Measurements from ENCODE around the gene DOCK2. TPM values are rescaled to one million over a fixed set of nuclear protein-coding genes. Genes with fewer than 3 reads are reported as not detected.

The DOCK2 gene
- total and polyA plus RNA-seq, 2 donors (not counting 1 experiment from before 2014, with no cell fraction given) = 1.1 to 8.9 TPM

DNA sequence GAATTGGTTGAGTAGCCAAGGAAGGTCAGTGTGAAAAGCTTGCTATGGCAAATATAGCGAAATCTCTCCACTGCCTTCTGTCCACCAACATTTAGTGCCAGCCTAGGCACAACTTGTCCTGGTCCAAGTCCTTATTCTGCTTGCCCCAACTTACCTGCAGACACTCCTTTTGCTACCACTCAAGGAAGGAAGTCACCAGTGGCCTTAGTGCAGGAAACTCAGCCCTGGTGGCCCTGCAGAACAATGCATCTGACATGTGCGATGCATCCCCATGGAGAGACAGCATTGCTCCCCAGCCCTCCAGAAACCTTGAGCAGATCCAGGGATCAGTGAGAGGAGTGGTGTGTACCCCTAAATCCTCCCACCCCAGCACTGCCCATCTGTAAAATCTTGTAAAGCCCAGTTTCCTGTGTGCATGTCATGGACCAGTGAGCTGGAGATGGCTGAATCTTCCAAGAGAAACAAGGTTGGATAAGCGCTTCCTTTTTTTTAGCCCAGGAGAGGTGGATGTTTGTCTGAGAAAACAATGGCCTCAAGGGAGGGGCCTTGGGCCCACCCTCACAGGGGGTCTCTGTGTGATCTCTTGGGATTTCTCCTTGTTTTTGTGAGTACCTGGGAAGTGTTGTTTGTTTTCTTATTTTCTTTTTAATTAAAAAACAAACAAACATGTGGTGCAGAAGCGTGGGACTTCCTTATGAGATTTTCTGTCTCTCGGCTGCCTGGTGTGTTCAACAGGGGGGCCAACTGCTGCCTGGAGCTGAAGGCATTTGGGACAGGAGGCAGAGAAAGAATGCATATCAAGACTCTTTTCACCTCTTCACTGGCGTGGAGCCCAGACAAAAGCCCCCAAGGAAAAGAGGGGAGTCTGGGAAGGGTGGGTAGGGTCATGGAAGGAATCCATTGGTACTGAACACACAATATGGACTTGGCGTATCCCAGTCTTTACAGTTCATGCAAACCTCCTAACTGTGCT lies 472.3 kb downstream of the DOCK2 start:
- Histone ChIP-seq H3K36me3 (ENCODE audit: control insufficient read depth, insufficient read depth, low read length) (no peaks in the 10 kb centered on the region), H3K4me3 (replicated peaks in 1 of 4; ENCODE audit: control extremely low read depth in 1 of 4, insufficient read depth in 1 of 4, low read depth in 3 of 4, low read length in 4 of 4) (no peak overlapping the region)

DNA sequence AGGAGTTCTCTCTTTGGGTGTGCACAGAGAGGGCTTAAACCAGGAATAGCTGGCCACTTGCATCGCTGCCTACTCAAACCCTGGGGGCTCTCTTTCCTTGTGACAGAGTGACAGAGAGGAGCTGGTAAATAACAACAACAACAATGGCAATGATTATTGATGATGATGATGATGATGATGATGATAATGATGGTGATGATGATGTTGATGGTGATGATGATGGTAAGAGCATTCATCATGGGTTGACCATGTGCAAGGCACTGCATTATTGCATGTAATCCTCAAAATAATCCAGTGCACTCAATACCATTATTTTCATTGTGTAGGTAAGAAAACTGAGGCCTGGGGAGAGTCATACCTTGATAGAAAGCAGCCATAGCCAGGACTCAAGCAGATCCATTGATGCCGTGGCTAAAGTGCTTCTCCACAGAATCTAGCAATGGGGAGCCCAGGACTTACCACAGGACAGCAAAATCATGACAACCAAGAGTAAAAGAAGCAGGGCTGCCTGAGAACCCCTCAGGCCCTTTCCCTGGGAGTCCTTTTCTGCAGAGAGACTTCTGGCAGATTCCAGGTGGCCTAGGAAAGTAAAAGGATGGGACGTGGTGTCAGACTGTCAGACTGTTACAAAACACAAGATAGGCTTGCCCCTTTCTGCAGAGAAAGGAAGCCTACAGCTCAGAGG lies 473.5 kb downstream of the DOCK2 start:
- H4K20me1 ChIP-seq (ENCODE audit: control insufficient read depth, extremely low read depth, insufficient read depth, low read length) = no peaks in the 10 kb centered on the region
- H3K4me2 ChIP-seq (ENCODE audit: extremely low read depth, insufficient read depth, low read length) = no peak overlapping the region
- H3K79me2 ChIP-seq (ENCODE audit: control insufficient read depth, insufficient read depth, low read length) = no peaks in the 10 kb centered on the region
- H3K27ac ChIP-seq (ENCODE audit: insufficient read depth, low read length) = no peak overlapping the region
- H3K36me3 ChIP-seq (ENCODE audit: control insufficient read depth, insufficient read depth, low read length) = no peaks in the 10 kb centered on the region
- no peaks in the 10 kb centered on the region for H3K27me3 ChIP-seq (ENCODE audit: control insufficient read depth, insufficient read depth, low read length)
- H3K4me1 ChIP-seq (ENCODE audit: control insufficient read depth, extremely low read depth, insufficient read depth, low read length) = no peaks in the 10 kb centered on the region
- no peak overlapping the region for H2AFZ ChIP-seq (ENCODE audit: low read length)
- DNase-seq (ENCODE audit: low read depth in 2 of 2) = no peak
- TF ChIP-seq EZH2 (IDR thresholded peaks at IDR 0.05; ENCODE audit: low read length, missing control alignments) = no peak
- TF ChIP-seq, protein P1, sequence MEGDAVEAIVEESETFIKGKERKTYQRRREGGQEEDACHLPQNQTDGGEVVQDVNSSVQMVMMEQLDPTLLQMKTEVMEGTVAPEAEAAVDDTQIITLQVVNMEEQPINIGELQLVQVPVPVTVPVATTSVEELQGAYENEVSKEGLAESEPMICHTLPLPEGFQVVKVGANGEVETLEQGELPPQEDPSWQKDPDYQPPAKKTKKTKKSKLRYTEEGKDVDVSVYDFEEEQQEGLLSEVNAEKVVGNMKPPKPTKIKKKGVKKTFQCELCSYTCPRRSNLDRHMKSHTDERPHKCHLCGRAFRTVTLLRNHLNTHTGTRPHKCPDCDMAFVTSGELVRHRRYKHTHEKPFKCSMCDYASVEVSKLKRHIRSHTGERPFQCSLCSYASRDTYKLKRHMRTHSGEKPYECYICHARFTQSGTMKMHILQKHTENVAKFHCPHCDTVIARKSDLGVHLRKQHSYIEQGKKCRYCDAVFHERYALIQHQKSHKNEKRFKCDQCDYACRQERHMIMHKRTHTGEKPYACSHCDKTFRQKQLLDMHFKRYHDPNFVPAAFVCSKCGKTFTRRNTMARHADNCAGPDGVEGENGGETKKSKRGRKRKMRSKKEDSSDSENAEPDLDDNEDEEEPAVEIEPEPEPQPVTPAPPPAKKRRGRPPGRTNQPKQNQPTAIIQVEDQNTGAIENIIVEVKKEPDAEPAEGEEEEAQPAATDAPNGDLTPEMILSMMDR (conservative IDR thresholded peaks at IDR 0.05 in 1 of 2, IDR thresholded peaks at IDR 0.05 in 1 of 2; ENCODE audit: low read depth in 1 of 2, low read length in 2 of 2) = no peak
- no peaks in the 10 kb centered on the region for H3K9me3 ChIP-seq (ENCODE audit: control insufficient read depth, insufficient read depth, low read depth, low read length)
- no peak overlapping the region for H3K4me3 ChIP-seq (replicated peaks in 1 of 4; ENCODE audit: control extremely low read depth in 1 of 4, insufficient read depth in 1 of 4, low read depth in 3 of 4, low read length in 4 of 4)
- no peak overlapping the region for H3K9ac ChIP-seq (ENCODE audit: insufficient read depth, low read length)

More for the DNA sequence above, 472.3 kb downstream of the DOCK2 start:
- no peak overlapping the region for H3K9ac ChIP-seq (ENCODE audit: insufficient read depth, low read length)
- H3K9me3 ChIP-seq (ENCODE audit: control insufficient read depth, insufficient read depth, low read depth, low read length) = no peaks in the 10 kb centered on the region
- H3K79me2 ChIP-seq (ENCODE audit: control insufficient read depth, insufficient read depth, low read length) = no peaks in the 10 kb centered on the region
- H3K27ac ChIP-seq (ENCODE audit: insufficient read depth, low read length) = no peak overlapping the region
- no peaks in the 10 kb centered on the region for H3K4me1 ChIP-seq (ENCODE audit: control insufficient read depth, extremely low read depth, insufficient read depth, low read length)
- no peaks in the 10 kb centered on the region for H3K27me3 ChIP-seq (ENCODE audit: control insufficient read depth, insufficient read depth, low read length)
- no peak overlapping the region for H3K4me2 ChIP-seq (ENCODE audit: extremely low read depth, insufficient read depth, low read length)
- no peak overlapping the region for H2AFZ ChIP-seq (ENCODE audit: low read length)
- no peak for TF ChIP-seq EZH2 (IDR thresholded peaks at IDR 0.05; ENCODE audit: low read length, missing control alignments)
- TF ChIP-seq, protein P1 (conservative IDR thresholded peaks at IDR 0.05 in 1 of 2, IDR thresholded peaks at IDR 0.05 in 1 of 2; ENCODE audit: low read depth in 1 of 2, low read length in 2 of 2) = no peak
- DNase-seq (ENCODE audit: low read depth in 2 of 2) = no peak
- no peaks in the 10 kb centered on the region for H4K20me1 ChIP-seq (ENCODE audit: control insufficient read depth, extremely low read depth, insufficient read depth, low read length)

DNA sequence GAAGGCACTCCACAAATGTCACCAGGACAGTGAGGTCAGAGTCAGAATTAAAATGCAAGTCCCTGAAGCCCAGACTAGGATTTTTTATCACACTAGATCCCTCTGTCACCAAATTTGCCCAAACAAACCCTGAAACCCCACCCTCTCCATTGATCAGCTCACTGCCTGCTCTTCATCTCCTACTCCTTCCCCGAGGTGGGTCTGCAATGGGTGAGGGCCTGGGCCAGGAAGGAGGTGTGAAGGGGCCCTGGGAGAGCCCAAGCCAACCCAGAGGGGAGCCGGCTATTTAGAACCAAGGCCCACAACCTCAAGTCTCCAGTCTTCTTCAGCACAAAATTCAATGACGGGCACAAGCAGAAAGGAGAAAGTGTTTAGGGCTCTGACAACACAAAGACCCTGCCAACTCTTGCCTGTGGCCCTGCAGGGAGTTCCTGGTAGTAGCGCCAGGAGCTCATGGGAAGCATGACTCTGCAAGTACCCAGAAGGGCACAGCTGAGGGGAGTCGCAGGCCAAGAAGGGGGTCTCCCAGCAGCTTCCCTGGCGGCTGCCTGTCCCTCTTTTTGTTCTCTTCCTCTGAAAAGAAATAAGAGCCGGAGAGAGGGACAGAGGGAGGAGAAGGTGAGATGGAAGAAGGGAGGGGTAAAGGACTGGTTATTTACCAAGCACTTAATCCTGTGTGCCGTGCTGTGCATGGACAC lies 474.2 kb downstream of the DOCK2 start:
- TF ChIP-seq, protein P1 (conservative IDR thresholded peaks at IDR 0.05 in 1 of 2, IDR thresholded peaks at IDR 0.05 in 1 of 2; ENCODE audit: low read depth in 1 of 2, low read length in 2 of 2) = no peak

More for the DNA sequence above, 474.2 kb downstream of the DOCK2 start:
- Histone ChIP-seq H3K27ac (ENCODE audit: insufficient read depth, low read length) (no peak overlapping the region), H3K79me2 (ENCODE audit: control insufficient read depth, insufficient read depth, low read length) (no peaks in the 10 kb centered on the region), H3K4me1 (ENCODE audit: control insufficient read depth, extremely low read depth, insufficient read depth, low read length) (no peaks in the 10 kb centered on the region), H4K20me1 (ENCODE audit: control insufficient read depth, extremely low read depth, insufficient read depth, low read length) (no peaks in the 10 kb centered on the region), H3K4me3 (replicated peaks in 1 of 4; ENCODE audit: control extremely low read depth in 1 of 4, insufficient read depth in 1 of 4, low read depth in 3 of 4, low read length in 4 of 4) (no peak overlapping the region), H3K9ac (ENCODE audit: insufficient read depth, low read length) (no peak overlapping the region), H2AFZ (ENCODE audit: low read length) (no peak overlapping the region), H3K9me3 (ENCODE audit: control insufficient read depth, insufficient read depth, low read depth, low read length) (no peaks in the 10 kb centered on the region), H3K4me2 (ENCODE audit: extremely low read depth, insufficient read depth, low read length) (no peak overlapping the region), H3K27me3 (ENCODE audit: control insufficient read depth, insufficient read depth, low read length) (no peaks in the 10 kb centered on the region), H3K36me3 (ENCODE audit: control insufficient read depth, insufficient read depth, low read length) (no peaks in the 10 kb centered on the region)
- DNase-seq (ENCODE audit: low read depth in 2 of 2) = no peak

All from fibroblast of lung (primary cell).